DND-41 (cell line): ENCODE data around the gene KIRREL3.

Experiments
- ATAC-seq: fragments of 200-7000 bp; cut with Tn5 transposase; 3 replicates; pipeline ENCODE4 v1.9.1; 2021; ENCODE audit warnings: low read depth; ENCODE audit not compliant: insufficient read depth
- DNase-seq: peaks from one replicate; pipeline ENCODE4 v3.0.0-alpha.2; 2020
- H2AFZ ChIP-seq: 2 replicates; pipeline ENCODE4 v1.6.0; 2012; ENCODE audit warnings: low read depth, low read length
- H3K27ac ChIP-seq: 2 replicates; pipeline ENCODE4 v1.5.1; 2012; ENCODE audit warnings: low read length, inconsistent platforms
- H3K27me3 ChIP-seq: fragments of 200-600 bp; sonication (generic); 2 replicates; pipeline ENCODE4 v1.6.0; 2012; ENCODE audit warnings: low read length, mild to moderate bottlenecking, inconsistent platforms; ENCODE audit not compliant: insufficient read depth, poor library complexity
- H3K36me3 ChIP-seq: 2 replicates; pipeline ENCODE4 v1.5.1; 2012; ENCODE audit warnings: low read length, inconsistent platforms; ENCODE audit not compliant: insufficient read depth
- H3K4me1 ChIP-seq: 2 replicates; pipeline ENCODE4 v1.5.1; 2012; ENCODE audit warnings: mild to moderate bottlenecking, low read length; ENCODE audit not compliant: insufficient read depth
- H3K4me2 ChIP-seq: 2 replicates; pipeline ENCODE4 v1.6.0; 2012; ENCODE audit warnings: mild to moderate bottlenecking, moderate library complexity, low read length, inconsistent platforms; ENCODE audit not compliant: insufficient read depth
- H3K4me3 ChIP-seq, 2 experiments: fragments of 200-600 bp in 1 of 2; shearing (Covaris generic) in 1 of 2; 2 replicates each; pipeline ENCODE4 v1.5.1; 2012 to 2016; ENCODE audit warnings: inconsistent platforms in 2 of 2, low read length in 2 of 2, mild to moderate bottlenecking in 2 of 2, low read depth in 1 of 2, moderate library complexity in 1 of 2
- H3K79me2 ChIP-seq: 2 replicates; pipeline ENCODE4 v1.6.0; 2012; ENCODE audit warnings: low read length, inconsistent platforms; ENCODE audit not compliant: insufficient read depth
- H3K9ac ChIP-seq: 2 replicates; pipeline ENCODE4 v1.6.0; 2012; ENCODE audit warnings: low read depth, mild to moderate bottlenecking, inconsistent platforms, low read length, moderate library complexity
- H3K9me3 ChIP-seq: 2 replicates; pipeline ENCODE4 v1.5.1; 2012; ENCODE audit warnings: low read length, moderate library complexity, mild to moderate bottlenecking, inconsistent platforms; ENCODE audit not compliant: insufficient read depth, severe bottlenecking
- H4K20me1 ChIP-seq: 2 replicates; pipeline ENCODE4 v1.6.0; 2012; ENCODE audit warnings: low read length; ENCODE audit not compliant: insufficient read depth
- CTCF ChIP-seq: IDR thresholded peaks from 2 replicates; pipeline ENCODE4 v1.5.1; 2012; ENCODE audit warnings: borderline replicate concordance, low read length, moderate library complexity, mild to moderate bottlenecking; ENCODE audit not compliant: poor library complexity, severe bottlenecking; ENCODE audit errors: extremely low read depth
- EZH2 ChIP-seq: IDR thresholded peaks from 3 replicates; pipeline ENCODE4 v1.6.1; 2012; ENCODE audit warnings: borderline replicate concordance, low read depth, mild to moderate bottlenecking, moderate library complexity, low read length, inconsistent platforms; ENCODE audit not compliant: severe bottlenecking

The KIRREL3 gene

GRCh38 chr11:126518071-126518971 lies 482.2 kb downstream of the KIRREL3 start:
- Histone ChIP-seq H2AFZ (no peak overlapping the region), H3K36me3 (no peaks in the 10 kb centered on the region), H3K4me1 (no peaks in the 10 kb centered on the region), H3K9me3 (no peaks in the 10 kb centered on the region), H3K4me2 (no peak overlapping the region), H3K9ac (no peak overlapping the region), H4K20me1 (no peaks in the 10 kb centered on the region), H3K4me3 (no peak overlapping the region), H3K27me3 (peaks cover 13% of the 10 kb centered on the region), H3K27ac (no peak overlapping the region), H3K79me2 (no peaks in the 10 kb centered on the region)
- ATAC-seq (no peak), DNase-seq (no peak)
- no peak for TF ChIP-seq EZH2
- no peak for TF ChIP-seq CTCF

- TF ChIP-seq EZH2 (no peak), CTCF (no peak)
- H2AFZ ChIP-seq: no peak overlapping the region
- DNase-seq: no peak
- H3K27me3 ChIP-seq: peaks cover 5% of the 10 kb centered on the region
- H3K4me1 ChIP-seq: no peaks in the 10 kb centered on the region
- no peaks in the 10 kb centered on the region for H4K20me1 ChIP-seq
- H3K4me3 ChIP-seq: no peak overlapping the region
- H3K9me3 ChIP-seq: no peaks in the 10 kb centered on the region
- H3K4me2 ChIP-seq: no peak overlapping the region
- no peak overlapping the region for H3K27ac ChIP-seq
- no peak overlapping the region for H3K9ac ChIP-seq
- no peak for ATAC-seq
- H3K36me3 ChIP-seq: no peaks in the 10 kb centered on the region
- no peaks in the 10 kb centered on the region for H3K79me2 ChIP-seq
Observed at GRCh38 chr11:126515501-126515900, 485.1 kb downstream of the KIRREL3 start.

GRCh38 chr11:126514061-126514693 lies 486.4 kb downstream of the KIRREL3 start:
- Histone ChIP-seq H3K4me3 (no peak overlapping the region), H3K79me2 (no peaks in the 10 kb centered on the region), H3K9me3 (no peaks in the 10 kb centered on the region), H3K27ac (no peak overlapping the region), H3K4me1 (no peaks in the 10 kb centered on the region), H3K9ac (no peak overlapping the region), H2AFZ (no peak overlapping the region), H4K20me1 (no peaks in the 10 kb centered on the region), H3K27me3 (peaks cover 5% of the 10 kb centered on the region), H3K4me2 (no peak overlapping the region), H3K36me3 (no peaks in the 10 kb centered on the region)
- ATAC-seq (no peak), DNase-seq (no peak)
- no peak for TF ChIP-seq EZH2
- no peak for TF ChIP-seq CTCF
